GM21526 (cell line): ENCODE results near the gene ZNF346.

Source experiments
- ATAC-seq: cut with Tn5 transposase; IDR thresholded peaks from one replicate; pipeline ENCODE4 v1.9.1; 2021; ENCODE audit warnings: moderate library complexity; ENCODE audit not compliant: unreplicated experiment, low FRiP score

The ZNF346 gene

DNA sequence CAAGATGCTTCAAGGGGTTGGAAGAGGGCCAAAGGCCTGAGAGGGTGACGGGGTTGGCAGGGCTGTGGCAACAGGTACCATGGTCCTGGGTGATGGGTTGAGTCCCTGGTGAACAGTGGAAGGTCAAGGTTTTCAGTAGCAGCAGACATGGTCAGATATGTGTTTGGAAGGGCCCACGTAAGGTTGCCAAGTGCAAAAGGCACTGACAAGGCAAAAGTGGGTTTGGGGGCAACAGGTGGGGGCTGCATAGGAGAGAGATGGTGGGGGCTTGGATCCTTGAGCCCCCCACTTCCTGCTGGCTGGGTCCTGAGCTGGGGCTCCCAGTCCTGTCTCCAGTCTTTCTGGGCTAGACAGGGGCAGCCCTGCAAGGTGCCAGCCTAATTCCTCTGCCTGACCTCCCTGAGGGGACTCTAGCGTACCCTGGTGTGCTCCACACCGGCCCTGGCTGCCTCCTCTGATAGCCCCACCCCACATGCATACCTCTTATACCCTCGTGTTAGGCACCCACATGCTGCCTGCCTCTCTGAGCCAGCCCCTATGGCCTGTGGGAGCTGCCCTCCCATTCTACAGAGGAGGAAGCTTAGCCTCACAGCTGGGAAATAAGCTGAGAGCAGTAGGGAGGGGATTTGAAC lies 90.2 kb downstream of the ZNF346 start:
- ATAC-seq, result no peak

DNA sequence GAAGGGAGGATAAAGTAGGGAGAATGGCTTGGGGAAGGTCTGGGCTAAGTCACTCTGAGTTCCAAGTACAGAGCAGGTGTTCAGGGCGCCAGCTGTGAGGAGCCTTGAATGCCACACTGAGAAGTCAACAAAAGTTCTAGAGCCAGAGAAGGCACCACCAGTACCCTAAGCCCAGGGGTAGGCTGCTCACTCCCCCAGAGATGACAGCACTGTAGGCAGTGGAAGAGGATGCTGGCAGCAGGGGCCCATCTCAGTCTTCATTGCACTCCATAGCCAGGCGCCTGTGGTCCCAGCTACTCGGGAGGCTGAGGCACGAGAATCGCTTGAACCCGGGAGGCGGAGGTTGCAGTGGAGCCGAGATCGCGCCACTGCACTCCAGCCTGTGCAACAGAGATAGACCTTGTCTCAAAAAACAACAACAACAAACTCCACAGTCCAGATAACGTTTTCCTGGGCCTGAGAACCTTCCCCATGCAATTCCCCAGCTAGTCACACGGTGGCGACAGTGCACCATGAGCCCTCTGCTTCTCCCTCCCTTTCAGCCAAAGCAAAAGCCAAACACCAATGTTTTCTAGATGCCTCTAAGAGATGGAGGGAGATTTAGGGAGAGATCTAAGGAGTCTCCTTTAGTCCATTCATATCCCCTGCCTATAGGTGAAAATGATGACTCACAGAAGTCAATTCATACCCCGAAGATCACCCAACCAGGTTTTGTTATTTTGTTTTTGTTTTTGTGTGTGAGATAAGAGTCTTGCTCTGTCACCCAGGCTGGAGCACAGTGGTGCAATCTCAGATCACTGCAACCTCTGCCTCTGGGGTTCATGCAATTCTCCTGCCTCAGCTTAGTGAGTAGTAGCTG lies 91.3 kb downstream of the ZNF346 start:
- no peak for ATAC-seq

DNA sequence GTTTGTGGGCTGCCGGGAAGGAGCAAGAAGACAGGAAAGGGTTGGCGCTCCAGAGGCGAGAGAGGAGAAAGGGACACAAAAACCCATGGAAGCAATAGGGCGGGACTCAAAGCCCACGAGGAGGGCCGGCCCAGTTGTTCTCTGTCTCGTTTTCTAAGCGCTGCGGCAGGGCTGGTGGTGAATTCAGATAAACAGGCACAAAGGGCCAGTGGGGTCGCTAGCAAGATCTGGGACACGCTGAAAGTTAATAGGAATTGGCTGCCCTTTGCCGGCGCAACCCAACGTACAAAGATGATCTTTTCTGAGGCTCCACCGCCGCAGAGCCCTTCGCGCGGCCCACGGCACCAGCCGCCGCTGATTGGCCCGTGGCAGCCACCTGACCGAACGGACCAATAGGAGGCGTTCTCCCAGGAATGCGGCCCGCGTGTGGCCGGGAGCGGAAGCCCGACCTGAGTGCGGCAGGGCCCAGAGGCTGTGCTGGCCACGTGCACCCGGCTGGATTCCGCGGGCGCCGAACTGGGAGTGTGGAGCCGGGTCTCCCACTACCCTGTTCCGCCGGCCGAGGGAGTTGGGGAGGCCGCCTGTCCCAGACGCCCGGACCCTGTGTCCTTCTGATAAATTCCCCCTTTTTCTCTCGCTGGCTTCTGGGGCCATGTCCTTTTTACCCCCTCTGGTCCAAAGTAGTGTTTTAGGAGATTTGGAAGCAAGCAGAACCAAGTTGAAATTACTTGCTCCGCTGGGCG lies 94.3 kb downstream of the ZNF346 start:
- no peak for ATAC-seq

DNA sequence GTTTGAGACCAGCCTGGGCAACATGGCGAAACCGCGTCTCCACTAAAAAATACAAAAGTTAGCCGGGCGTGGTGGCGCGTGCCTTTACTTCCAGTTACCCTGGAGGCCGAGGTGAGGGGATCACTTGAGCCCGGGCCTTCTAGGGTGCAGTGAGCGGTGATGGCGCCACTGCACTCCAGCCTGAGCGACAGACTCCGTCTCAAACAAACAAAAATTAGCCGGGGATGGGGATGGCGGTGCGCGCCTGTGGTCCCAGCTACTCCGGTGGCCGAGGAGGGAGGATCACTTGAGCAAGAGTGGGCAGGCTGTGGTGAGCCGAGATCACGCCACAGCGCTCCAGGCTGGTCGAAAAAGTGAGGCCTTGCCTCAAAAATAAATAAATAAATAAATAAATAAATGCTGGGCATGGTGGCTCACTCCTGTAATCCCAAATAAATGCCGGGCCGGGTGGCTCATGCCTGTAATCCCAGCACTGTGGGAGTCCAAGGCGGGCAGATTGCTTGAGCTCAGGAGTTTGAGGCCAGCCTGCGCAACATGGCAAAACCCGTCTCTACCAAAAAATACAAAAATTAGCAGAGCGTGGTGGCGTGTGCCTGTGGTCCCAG lies 95.0 kb downstream of the ZNF346 start:
- ATAC-seq, result no peak

DNA sequence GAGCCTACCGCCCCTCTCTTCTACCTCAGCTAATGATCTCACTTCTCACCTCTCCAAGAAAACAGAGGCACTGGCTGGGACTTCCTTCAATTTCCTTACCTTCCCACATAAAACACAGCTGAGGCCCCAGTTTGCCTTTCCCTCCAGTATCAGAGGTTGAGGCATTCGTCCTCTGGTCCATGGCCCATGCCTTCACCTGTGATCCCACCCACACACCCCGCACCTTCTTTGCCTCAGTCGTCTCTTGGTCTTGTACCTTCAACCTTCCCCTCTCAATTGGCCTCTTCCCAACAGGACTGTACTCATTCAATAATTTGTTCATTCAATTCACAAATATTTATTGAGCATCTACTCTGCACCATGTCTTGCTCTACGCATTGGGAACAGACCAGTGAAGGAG lies 100.1 kb downstream of the ZNF346 start:
- no peak for ATAC-seq

DNA sequence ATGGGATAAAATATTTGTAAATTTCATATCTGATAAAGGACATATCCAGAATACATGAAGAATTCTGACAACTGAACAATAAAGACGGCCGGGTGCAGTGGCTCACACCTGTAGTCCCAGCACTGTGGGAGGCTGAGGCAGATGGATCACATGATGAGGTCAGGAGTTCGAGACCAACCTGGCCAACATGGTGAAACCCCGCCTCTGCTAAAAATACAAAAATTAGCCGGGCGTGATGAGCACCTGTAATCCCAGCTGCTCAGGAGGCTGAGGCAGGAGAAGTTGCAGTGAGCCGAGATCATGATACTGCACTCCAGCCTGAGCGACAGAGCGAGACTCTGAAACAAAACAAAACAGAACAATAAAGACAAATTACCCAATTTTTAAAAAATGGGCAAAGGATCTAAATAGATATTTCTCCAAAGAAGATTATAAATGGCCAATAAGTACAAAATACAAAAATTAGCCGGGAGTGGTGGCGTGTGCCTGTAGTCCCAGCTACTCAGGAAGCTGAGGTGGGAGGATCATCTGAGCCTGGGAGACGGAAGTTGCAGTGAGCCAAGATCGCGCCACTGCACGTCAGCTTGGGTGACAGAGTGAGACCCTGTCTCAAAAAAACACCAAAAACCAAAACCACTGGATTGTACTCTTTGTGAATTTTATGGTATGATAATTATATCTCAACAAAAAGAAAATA lies 101.4 kb downstream of the ZNF346 start:
- ATAC-seq, result no peak

DNA sequence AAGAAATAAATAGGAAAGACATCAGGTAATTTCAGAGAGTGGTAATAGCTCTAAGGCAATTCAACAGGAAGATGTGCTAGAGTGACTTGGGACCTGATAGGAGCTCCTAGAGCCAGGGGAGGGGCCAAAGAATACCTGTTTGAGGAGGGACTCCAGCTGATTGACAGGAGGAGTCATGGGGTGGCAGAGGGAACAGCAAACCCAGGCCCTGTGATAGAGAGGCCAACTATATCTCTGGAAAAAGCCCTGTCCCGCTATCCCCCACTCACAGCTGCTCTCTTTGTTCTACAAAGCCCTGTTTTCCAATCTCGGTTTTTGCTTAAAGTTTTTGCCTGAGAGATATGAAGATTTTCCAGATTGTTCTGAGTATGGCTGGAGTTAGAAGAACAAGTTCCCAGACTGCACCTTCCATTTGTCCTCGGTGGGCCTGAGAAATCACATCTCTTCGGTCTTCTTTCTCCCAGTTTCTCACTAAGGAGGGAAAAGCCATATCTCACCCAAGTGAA lies 102.0 kb downstream of the ZNF346 start:
- no peak for ATAC-seq

DNA sequence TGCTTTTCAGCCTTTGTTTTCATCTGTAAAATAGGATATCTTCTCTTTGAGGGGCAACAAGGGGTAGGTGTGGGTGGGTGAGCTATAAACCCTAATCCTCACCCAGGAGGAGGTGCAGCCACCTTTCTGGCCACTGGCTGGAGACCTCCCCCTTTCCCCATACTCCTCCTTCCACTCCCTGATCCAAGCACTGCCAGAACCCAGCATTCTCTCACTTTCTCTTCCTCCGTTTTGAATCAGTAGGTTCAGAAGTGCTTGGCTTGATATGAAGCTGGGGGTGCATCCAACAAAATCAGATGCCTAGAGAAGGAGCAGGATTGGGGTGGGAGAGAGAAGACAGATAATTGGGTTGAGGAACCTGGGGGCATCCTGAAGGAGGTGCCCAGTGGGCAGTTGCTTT lies 104.3 kb downstream of the ZNF346 start:
- no peak for ATAC-seq

DNA sequence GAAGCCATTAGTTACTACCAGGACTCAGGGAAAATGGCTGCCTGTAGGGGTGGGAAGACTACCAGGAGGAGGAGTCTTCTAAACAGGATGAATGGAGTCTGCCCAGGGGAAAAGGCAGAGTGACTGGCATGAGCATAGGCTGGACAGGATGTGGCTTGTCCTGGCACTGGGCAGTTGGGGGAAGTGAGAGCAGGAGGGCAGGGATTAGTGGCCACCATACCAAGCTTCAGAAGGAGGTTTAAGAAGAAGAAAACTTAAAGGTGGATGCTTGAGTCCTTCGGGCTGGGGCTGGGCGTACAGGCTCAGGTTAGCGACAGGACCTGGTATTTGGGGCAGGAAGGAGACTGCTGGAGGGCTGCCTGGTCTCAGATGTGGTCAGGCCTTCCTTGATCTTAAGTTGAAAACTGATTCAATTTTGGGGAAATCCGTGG lies 106.1 kb downstream of the ZNF346 start:
- no peak for ATAC-seq

DNA sequence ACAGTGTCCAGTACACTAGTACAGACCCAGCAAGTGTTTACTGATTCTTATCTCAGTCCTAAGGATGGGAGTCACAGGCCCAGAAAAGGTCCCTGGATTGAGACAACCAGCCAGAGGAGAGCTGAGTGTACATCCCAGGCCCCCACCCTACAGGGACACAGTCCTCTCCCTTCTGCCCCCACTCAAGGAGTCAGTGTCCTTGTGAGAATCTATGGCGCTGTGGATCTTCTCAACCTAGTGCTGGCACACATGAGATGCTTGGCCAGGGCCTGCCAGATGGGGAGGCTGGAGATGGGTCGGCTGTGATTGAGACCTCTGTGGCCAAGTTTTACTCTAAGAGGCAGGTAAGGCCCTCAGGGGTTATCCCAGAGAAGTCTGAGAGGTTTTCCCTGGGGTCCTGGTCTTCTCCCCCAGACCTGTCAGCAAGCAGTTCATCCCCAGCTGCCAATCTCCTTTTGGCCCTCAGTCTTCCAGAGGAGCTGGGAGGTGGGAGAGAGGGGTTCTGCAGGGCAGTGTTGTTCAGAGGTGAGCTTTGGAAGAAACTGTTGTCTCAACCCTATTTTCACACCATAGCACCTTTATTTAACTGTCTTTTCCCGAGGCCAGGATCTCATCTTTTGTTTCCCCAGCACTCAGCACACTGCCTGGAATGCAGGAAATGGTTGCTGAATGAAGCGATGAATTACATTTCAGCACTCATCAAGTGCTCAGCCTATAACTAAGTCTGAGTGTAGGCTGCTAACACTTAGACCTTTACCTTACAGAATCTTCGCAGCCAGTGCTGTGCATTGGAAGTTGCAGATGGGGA lies 107.9 kb downstream of the ZNF346 start:
- ATAC-seq, result no peak
